Measurements from ENCODE around the gene TMEM266.

The TMEM266 gene

GRCh38 chr15:76151599-76151974 is 91.8 kb downstream of the TMEM266 start:
- TF ChIP-seq CTCF (conservative IDR thresholded peaks at IDR 0.05; ENCODE audit: low read length) (no peak), EZH2phosphoT487 (IDR thresholded peaks at IDR 0.05; ENCODE audit: borderline replicate concordance) (no peak)
- no peaks in the 10 kb centered on the region for H4K20me1 ChIP-seq (ENCODE audit: insufficient read depth, low read length, poor library complexity, severe bottlenecking)
- H3K27me3 ChIP-seq (ENCODE audit: insufficient read depth, low read length, poor library complexity, severe bottlenecking), result no peaks in the 10 kb centered on the region
- H3K4me3 ChIP-seq (ENCODE audit: low read length, poor library complexity, severe bottlenecking), result no peak overlapping the region
- H3K36me3 ChIP-seq (ENCODE audit: insufficient read depth, low read length), result no peaks in the 10 kb centered on the region
- no peaks in the 10 kb centered on the region for H3K9me2 ChIP-seq (replicated peaks; ENCODE audit: low read depth, low read length)
- H2AFZ ChIP-seq (ENCODE audit: low read length), result no peak overlapping the region
- peaks cover 3% of the 10 kb centered on the region for H3K4me1 ChIP-seq (ENCODE audit: insufficient read depth, low read length, poor library complexity, severe bottlenecking)
- H3F3A ChIP-seq (ENCODE audit: low read depth), result no peaks in the 10 kb centered on the region
- H3K4me2 ChIP-seq (ENCODE audit: low read depth, low read length, poor library complexity, severe bottlenecking), result no peak overlapping the region
- no peak overlapping the region for H3K9ac ChIP-seq (ENCODE audit: low read depth, low read length, poor library complexity, severe bottlenecking)
- H3K79me2 ChIP-seq (ENCODE audit: insufficient read depth, low read length), result no peaks in the 10 kb centered on the region
- H3K9me3 ChIP-seq (ENCODE audit: insufficient read depth, low read depth, low read length), result no peaks in the 10 kb centered on the region

DNA sequence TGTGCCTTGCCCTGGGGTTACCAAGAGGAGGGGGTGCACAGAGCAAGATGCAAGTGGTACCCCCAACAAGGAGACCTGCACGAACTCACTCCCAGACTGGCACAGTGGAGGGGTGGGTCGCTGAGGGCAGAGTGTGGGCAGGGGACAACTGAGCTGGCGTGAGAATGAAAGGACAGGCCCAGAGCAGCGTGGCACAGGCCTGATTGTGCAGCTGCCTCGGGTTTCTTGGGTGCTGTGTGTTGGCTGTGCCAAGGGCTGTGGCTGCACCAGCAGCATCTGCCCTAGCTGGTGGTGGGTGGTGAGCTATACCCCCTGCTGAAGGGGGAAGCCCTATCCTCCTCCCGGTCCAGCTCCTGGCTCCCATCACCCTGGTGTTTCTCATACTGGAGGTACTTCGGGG is 92.4 kb downstream of the TMEM266 start:
- no peak overlapping the region for H3K9ac ChIP-seq (ENCODE audit: low read depth, low read length, poor library complexity, severe bottlenecking)

DNA sequence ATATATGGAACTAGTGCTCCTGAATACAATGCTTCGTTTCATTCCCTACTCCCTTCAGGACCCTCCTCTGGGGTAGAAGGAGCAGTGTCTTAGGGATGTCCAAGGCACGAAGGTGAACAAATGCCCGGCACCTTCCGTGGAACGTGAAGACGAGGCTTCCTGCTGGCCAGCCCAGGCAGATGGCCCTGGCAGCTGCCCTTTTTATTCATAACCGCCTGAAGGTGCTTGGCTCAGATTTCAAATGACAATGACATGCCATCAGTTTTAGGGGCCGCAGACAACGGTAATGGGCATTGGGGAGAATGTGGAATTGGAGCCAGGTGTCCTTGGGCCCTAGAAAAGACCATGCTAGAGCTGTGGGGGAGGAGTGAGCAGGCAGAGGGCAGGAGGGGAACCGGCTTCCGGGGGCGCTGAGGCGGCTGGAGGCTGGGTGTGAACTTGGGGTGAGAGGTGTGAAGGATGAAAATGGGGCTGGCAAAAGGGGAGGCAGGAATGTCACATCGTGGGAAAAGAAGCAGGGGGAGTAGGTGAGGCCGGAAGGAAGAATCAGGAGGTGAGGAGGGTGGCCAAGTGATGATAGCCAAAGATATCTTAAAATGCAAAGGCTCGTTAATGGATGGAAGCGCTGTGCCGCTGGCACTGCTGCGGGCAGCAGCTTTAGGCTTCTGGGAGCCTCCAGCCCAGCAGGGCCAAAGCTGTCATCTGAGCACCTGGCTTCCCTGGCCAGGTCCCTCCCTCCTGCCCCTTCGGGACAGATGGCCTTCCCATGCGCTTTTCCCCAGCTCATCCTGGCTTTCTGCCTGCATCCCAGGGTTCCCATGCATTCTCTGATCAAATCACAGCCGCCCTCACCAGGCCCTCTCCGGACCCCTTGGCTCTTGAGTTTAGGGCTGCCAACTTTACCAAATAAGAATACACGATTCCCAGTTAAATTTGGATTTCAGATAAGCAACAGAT is 93.7 kb downstream of the TMEM266 start:
- Histone ChIP-seq H2AFZ (ENCODE audit: low read length) (no peak overlapping the region), H4K20me1 (ENCODE audit: insufficient read depth, low read length, poor library complexity, severe bottlenecking) (no peaks in the 10 kb centered on the region), H3K4me1 (ENCODE audit: insufficient read depth, low read length, poor library complexity, severe bottlenecking) (peaks cover 3% of the 10 kb centered on the region), H3K36me3 (ENCODE audit: insufficient read depth, low read length) (no peaks in the 10 kb centered on the region), H3K9ac (ENCODE audit: low read depth, low read length, poor library complexity, severe bottlenecking) (no peak overlapping the region), H3K9me3 (ENCODE audit: insufficient read depth, low read depth, low read length) (no peaks in the 10 kb centered on the region), H3K9me2 (replicated peaks; ENCODE audit: low read depth, low read length) (no peaks in the 10 kb centered on the region), H3K4me2 (ENCODE audit: low read depth, low read length, poor library complexity, severe bottlenecking) (no peak overlapping the region), H3K79me2 (ENCODE audit: insufficient read depth, low read length) (no peaks in the 10 kb centered on the region), H3F3A (ENCODE audit: low read depth) (no peaks in the 10 kb centered on the region), H3K27me3 (ENCODE audit: insufficient read depth, low read length, poor library complexity, severe bottlenecking) (no peaks in the 10 kb centered on the region), H3K4me3 (ENCODE audit: low read length, poor library complexity, severe bottlenecking) (no peak overlapping the region)
- TF ChIP-seq EZH2phosphoT487 (IDR thresholded peaks at IDR 0.05; ENCODE audit: borderline replicate concordance), result no peak
- no peak for TF ChIP-seq CTCF (conservative IDR thresholded peaks at IDR 0.05; ENCODE audit: low read length)

More for the DNA sequence above, 92.4 kb downstream of the TMEM266 start:
- Histone ChIP-seq H3F3A (ENCODE audit: low read depth) (no peaks in the 10 kb centered on the region), H3K4me3 (ENCODE audit: low read length, poor library complexity, severe bottlenecking) (no peak overlapping the region), H3K9me3 (ENCODE audit: insufficient read depth, low read depth, low read length) (no peaks in the 10 kb centered on the region), H3K4me1 (ENCODE audit: insufficient read depth, low read length, poor library complexity, severe bottlenecking) (peaks cover 3% of the 10 kb centered on the region), H3K4me2 (ENCODE audit: low read depth, low read length, poor library complexity, severe bottlenecking) (no peak overlapping the region), H3K79me2 (ENCODE audit: insufficient read depth, low read length) (no peaks in the 10 kb centered on the region), H3K9me2 (replicated peaks; ENCODE audit: low read depth, low read length) (no peaks in the 10 kb centered on the region), H3K27me3 (ENCODE audit: insufficient read depth, low read length, poor library complexity, severe bottlenecking) (no peaks in the 10 kb centered on the region), H2AFZ (ENCODE audit: low read length) (no peak overlapping the region), H4K20me1 (ENCODE audit: insufficient read depth, low read length, poor library complexity, severe bottlenecking) (no peaks in the 10 kb centered on the region), H3K36me3 (ENCODE audit: insufficient read depth, low read length) (no peaks in the 10 kb centered on the region)
- TF ChIP-seq CTCF (conservative IDR thresholded peaks at IDR 0.05; ENCODE audit: low read length) (no peak), EZH2phosphoT487 (IDR thresholded peaks at IDR 0.05; ENCODE audit: borderline replicate concordance) (no peak)
